Panc1 (cell line): Measurements from ENCODE around the gene HTT. TPM values are rescaled to one million over a fixed set of nuclear protein-coding genes. Genes with fewer than 3 reads are reported as not detected.
"Not testable (repeated sequence)": the region's sequence is repeated elsewhere in the genome, so short reads cannot be mapped to it uniquely, and the experiment has no call there.

Experiments
- ATAC-seq: fragments of 200-7000 bp; cut with Tn5 transposase; 2 replicates; pipeline ENCODE4 v1.9.1; 2020; ENCODE audit warnings: mild to moderate bottlenecking, moderate library complexity
- BruUV-seq: library from RNA; stranded (reverse); fragments of 400-500 nt; replicated peaks from 2 replicates; lab custom pipeline; 2021; lab: Mats Ljungman, UMichigan
- CTCF ChIA-PET: fragments of 300-600 bp; sonication (Branson Sonifier 250); formaldehyde crosslinking; loops from one replicate; lab custom pipeline; 2022; ENCODE audit warnings: antibody characterized with exemption; lab: Charles Lee
- POLR2A ChIA-PET: fragments of 300-600 bp; sonication (Branson Sonifier 250); formaldehyde crosslinking; loops from one replicate; lab custom pipeline; 2022; ENCODE audit warnings: antibody characterized with exemption; lab: Charles Lee
- DNase-seq: peaks from one replicate; pipeline ENCODE4 v3.0.0-alpha.2; 2010; ENCODE audit warnings: low read depth, low spot score
- H3K27ac ChIP-seq: 2 replicates; pipeline ENCODE4 v1.5.1; 2011; ENCODE audit warnings: mild to moderate bottlenecking, low read length, inconsistent platforms
- H3K27me3 ChIP-seq: fragments of 200-500 bp; sonication (Bioruptor generic); 2 replicates; pipeline ENCODE4 v1.6.0; 2014; ENCODE audit warnings: low read length, inconsistent platforms; ENCODE audit not compliant: control insufficient read depth, insufficient read depth
- H3K36me3 ChIP-seq: fragments of 200-500 bp; sonication (Bioruptor generic); 2 replicates; pipeline ENCODE4 v1.5.1; 2014; ENCODE audit warnings: inconsistent platforms, mild to moderate bottlenecking, low read length, moderate library complexity; ENCODE audit not compliant: control insufficient read depth, insufficient read depth
- H3K4me1 ChIP-seq: 2 replicates; pipeline ENCODE4 v1.5.1; 2011; ENCODE audit warnings: inconsistent platforms, mild to moderate bottlenecking, low read length, moderate library complexity; ENCODE audit not compliant: control insufficient read depth, insufficient read depth
- H3K4me3 ChIP-seq, 2 experiments: 2 replicates each; pipeline ENCODE4 v1.5.1; 2011 to 2012; ENCODE audit warnings: low read depth in 2 of 2, low read length in 2 of 2, mild to moderate bottlenecking in 2 of 2, inconsistent platforms in 1 of 2, moderate library complexity in 1 of 2
- H3K9me3 ChIP-seq: fragments of 200-500 bp; sonication (Bioruptor generic); 2 replicates; pipeline ENCODE4 v1.5.1; 2014; ENCODE audit warnings: low read depth, mild to moderate bottlenecking, inconsistent platforms, low read length, moderate library complexity; ENCODE audit not compliant: control insufficient read depth, insufficient read depth
- POLR2AphosphoS5 ChIP-seq: IDR thresholded peaks from 2 replicates; pipeline ENCODE4 v1.6.1; 2012; ENCODE audit warnings: mild to moderate bottlenecking, low read depth, low read length, moderate library complexity
- SIN3A ChIP-seq: IDR thresholded peaks from 2 replicates; pipeline ENCODE4 v1.6.1; 2012; ENCODE audit warnings: low read depth, mild to moderate bottlenecking, low read length, moderate library complexity, borderline replicate concordance; ENCODE audit not compliant: insufficient read depth
- TCF7L2 ChIP-seq: IDR thresholded peaks from 2 replicates; pipeline ENCODE4 v1.6.1; 2011; ENCODE audit warnings: mild to moderate bottlenecking, low read depth, low read length, inconsistent platforms
- in situ Hi-C: cut with HindIII; loops from 2 replicates; pipeline ENCODE4 v1.10.0; 2016; ENCODE audit warnings: low sequenced_read_pairs, low pct_unique_long_range_greater_than_20kb
- intact Hi-C: fragments of 100-400 bp; cut with micrococcal nuclease; formaldehyde crosslinking; loops from one replicate; pipeline ENCODE4 v1.10.0; 2022; ENCODE audit not compliant: unreplicated experiment
- total RNA-seq: library from RNA; stranded (reverse); gene quantifications from one replicate; pipeline ENCODE4 v1.2.1, GENCODE V29; 2021; ENCODE audit not compliant: unreplicated experiment
- TF ChIP-seq, protein P1 (sequence below), 2 experiments: IDR thresholded peaks; 2 replicates each; pipeline ENCODE4 v1.6.1; 2011 to 2012; ENCODE audit warnings: low read depth in 2 of 2, control low read depth in 1 of 2, low read length in 1 of 2, mild to moderate bottlenecking in 1 of 2, moderate library complexity in 1 of 2; ENCODE audit not compliant: insufficient read depth in 1 of 2
- TF ChIP-seq, protein P2 (sequence below): fragments of 450-650 bp; IDR thresholded peaks from 2 replicates; pipeline ENCODE4 v1.5.1; 2017; ENCODE audit warnings: mild to moderate bottlenecking

The HTT gene
- total RNA-seq, 1 experiment from 2014 or later, result 24.7 TPM

GRCh38 chr4:3158841-3159240, 84.4 kb downstream of the HTT start:
- in situ Hi-C loops (no loop called here), intact Hi-C loops (no loop called here)
- Histone ChIP-seq H3K27me3 (no peaks in the 10 kb centered on the region), H3K9me3 (no peaks in the 10 kb centered on the region), H3K4me3 (no peak overlapping the region), H3K4me1 (no peaks in the 10 kb centered on the region), H3K36me3 (no peaks in the 10 kb centered on the region; the same call in 1 of the 2 replicates), H3K27ac (no peak overlapping the region)
- DNase-seq (no peak), ATAC-seq (no peak)
- no TSS peak for BruUV-seq
- no peak for TF ChIP-seq TCF7L2
- TF ChIP-seq, protein P1, sequence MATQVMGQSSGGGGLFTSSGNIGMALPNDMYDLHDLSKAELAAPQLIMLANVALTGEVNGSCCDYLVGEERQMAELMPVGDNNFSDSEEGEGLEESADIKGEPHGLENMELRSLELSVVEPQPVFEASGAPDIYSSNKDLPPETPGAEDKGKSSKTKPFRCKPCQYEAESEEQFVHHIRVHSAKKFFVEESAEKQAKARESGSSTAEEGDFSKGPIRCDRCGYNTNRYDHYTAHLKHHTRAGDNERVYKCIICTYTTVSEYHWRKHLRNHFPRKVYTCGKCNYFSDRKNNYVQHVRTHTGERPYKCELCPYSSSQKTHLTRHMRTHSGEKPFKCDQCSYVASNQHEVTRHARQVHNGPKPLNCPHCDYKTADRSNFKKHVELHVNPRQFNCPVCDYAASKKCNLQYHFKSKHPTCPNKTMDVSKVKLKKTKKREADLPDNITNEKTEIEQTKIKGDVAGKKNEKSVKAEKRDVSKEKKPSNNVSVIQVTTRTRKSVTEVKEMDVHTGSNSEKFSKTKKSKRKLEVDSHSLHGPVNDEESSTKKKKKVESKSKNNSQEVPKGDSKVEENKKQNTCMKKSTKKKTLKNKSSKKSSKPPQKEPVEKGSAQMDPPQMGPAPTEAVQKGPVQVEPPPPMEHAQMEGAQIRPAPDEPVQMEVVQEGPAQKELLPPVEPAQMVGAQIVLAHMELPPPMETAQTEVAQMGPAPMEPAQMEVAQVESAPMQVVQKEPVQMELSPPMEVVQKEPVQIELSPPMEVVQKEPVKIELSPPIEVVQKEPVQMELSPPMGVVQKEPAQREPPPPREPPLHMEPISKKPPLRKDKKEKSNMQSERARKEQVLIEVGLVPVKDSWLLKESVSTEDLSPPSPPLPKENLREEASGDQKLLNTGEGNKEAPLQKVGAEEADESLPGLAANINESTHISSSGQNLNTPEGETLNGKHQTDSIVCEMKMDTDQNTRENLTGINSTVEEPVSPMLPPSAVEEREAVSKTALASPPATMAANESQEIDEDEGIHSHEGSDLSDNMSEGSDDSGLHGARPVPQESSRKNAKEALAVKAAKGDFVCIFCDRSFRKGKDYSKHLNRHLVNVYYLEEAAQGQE (IDR thresholded peaks at IDR 0.05; ENCODE audit: insufficient read depth in 1 of 2, low read depth in 2 of 2, low read length in 1 of 2), result no peak
- no peak for TF ChIP-seq SIN3A
- TF ChIP-seq POLR2AphosphoS5, result no peak
- TF ChIP-seq, protein P2, sequence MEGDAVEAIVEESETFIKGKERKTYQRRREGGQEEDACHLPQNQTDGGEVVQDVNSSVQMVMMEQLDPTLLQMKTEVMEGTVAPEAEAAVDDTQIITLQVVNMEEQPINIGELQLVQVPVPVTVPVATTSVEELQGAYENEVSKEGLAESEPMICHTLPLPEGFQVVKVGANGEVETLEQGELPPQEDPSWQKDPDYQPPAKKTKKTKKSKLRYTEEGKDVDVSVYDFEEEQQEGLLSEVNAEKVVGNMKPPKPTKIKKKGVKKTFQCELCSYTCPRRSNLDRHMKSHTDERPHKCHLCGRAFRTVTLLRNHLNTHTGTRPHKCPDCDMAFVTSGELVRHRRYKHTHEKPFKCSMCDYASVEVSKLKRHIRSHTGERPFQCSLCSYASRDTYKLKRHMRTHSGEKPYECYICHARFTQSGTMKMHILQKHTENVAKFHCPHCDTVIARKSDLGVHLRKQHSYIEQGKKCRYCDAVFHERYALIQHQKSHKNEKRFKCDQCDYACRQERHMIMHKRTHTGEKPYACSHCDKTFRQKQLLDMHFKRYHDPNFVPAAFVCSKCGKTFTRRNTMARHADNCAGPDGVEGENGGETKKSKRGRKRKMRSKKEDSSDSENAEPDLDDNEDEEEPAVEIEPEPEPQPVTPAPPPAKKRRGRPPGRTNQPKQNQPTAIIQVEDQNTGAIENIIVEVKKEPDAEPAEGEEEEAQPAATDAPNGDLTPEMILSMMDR, result no peak
- ChIA-PET POLR2A (no interaction called here), CTCF (no interaction called here)

GRCh38 chr4:3160438-3160837, 86.0 kb downstream of the HTT start:
- DNase-seq (no peak), ATAC-seq (no peak)
- no peaks in the 10 kb centered on the region; the same call in 1 of the 2 replicates for H3K36me3 ChIP-seq
- intact Hi-C loops, result no loop called here
- no TSS peak for BruUV-seq
- ChIA-PET CTCF (interaction anchor here (0.7 kb wide), 1 partner anchor 68 kb away, joined by 3 read pairs; no protein-coding TSS in a partner anchor), POLR2A (no interaction called here)
- H3K4me1 ChIP-seq, result no peaks in the 10 kb centered on the region
- H3K4me3 ChIP-seq, result no peak overlapping the region
- H3K9me3 ChIP-seq, result no peaks in the 10 kb centered on the region
- H3K27me3 ChIP-seq, result no peaks in the 10 kb centered on the region
- in situ Hi-C loops, result no loop called here
- H3K27ac ChIP-seq, result no peak overlapping the region
- no peak for TF ChIP-seq SIN3A
- no peak for TF ChIP-seq TCF7L2
- TF ChIP-seq, protein P2, result no peak
- no peak for TF ChIP-seq POLR2AphosphoS5

- H3K4me3 ChIP-seq, H3K4me1 ChIP-seq, in situ Hi-C loops, ATAC-seq, H3K36me3 ChIP-seq, CTCF ChIA-PET, H3K27me3 ChIP-seq, DNase-seq, H3K9me3 ChIP-seq, intact Hi-C loops, BruUV-seq, POLR2A ChIA-PET, H3K27ac ChIP-seq: not testable (repeated sequence)
Observed at GRCh38 chr4:3161044-3161443, 86.6 kb downstream of the HTT start.

DNA sequence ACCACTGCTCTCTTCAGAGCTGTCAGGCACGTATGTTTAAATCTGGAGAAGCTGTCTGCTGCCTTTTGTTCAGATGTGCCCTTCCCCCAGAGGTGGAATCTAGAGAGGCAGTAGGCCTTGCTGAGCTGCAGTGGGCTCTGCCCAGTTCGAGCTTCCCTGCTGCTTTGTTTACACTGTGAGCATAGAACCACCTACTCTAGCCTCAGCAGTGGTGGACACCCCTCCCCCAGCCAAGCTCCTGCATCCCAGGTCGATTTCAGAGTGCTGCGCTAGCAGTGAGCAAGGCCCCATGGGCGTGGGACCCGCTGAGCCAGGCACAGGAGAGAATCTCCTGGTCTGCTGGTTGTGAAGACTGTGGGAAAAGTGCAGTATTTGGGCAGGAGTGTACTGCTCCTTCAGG, 92.0 kb downstream of the HTT start:
- ATAC-seq, DNase-seq, H3K4me1 ChIP-seq, POLR2A ChIA-PET, H3K4me3 ChIP-seq, in situ Hi-C loops, intact Hi-C loops, H3K36me3 ChIP-seq, BruUV-seq, H3K9me3 ChIP-seq, H3K27me3 ChIP-seq, CTCF ChIA-PET, H3K27ac ChIP-seq: not testable (repeated sequence)
